Epidermal melanocyte (primary cell): ENCODE results near the gene PGC.

Experiments used
- DNase-seq: peaks from one replicate; pipeline ENCODE4 v3.0.0; 2011; ENCODE audit warnings: low spot score; ENCODE audit not compliant: insufficient read length

PGC gene

DNA sequence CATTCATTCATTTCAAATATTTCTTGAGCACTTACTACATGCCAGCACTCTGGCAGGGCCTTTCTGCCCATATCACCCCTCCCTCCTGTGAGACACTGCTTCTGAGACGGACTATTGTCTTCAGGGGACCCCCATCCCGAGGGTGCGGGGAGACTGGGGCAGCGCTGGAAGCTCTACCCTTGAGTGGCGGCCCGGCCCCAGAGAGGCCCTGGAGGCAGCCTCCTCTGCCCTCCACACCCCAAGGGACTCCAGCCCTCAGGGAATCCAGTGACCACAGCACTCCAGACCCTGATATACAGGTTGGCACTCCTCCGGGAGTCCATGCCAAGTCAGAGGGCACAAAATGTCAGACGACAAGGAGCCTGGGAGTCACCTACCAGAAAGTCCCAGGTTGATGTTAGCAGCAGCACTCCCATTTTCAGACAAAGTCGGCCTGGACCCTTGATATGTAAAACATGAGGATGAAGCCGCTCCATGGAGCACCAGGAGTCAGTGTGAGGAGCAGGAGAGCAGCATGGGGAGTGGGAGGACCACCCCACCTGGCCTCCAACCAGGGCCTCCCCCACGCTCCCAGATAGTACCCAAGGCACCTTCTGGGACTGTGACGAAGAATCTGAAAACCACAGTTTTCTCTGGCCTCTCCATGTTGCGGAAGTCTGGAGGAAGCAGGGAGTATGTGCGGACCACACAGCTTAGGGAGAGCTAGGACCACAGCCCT lies 32.5 kb downstream of the PGC start:
- no peak for DNase-seq

DNA sequence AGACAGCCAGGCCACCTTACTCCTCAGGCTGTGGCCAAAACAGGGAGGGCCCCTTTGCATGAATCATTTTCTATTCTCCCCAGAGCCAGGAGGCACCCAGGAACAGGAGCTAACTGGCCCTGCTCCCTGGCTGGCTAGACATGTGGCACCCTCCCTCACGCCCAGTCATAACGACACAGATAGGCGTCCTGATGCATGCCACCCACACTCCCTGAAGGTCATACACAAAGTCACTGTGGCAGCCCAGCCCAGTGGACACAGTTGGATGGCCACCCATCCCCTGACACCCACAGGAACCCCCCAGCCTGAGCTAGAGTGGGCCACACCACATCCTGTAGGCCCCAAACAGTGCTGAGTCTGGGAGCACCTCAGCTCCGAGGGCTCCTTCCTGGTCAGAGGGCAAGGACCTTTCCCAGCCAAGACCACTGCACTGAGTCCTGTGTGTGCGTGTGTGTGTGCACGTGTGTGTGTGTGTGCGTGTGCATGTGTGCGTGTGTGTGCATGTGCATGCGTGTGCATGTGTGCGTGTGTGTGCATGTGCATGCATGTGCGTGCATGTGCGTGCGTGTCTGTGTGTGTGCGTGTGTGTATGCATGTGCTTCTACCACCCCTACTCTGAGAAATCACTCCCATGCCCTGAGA lies 33.4 kb downstream of the PGC start:
- no peak for DNase-seq

GRCh38 chr6:41713159-41713649 lies 34.0 kb downstream of the PGC start:
- DNase-seq = no peak

GRCh38 chr6:41712651-41713103 lies 34.5 kb downstream of the PGC start:
- peak; percentile 77 for DNase-seq

DNA sequence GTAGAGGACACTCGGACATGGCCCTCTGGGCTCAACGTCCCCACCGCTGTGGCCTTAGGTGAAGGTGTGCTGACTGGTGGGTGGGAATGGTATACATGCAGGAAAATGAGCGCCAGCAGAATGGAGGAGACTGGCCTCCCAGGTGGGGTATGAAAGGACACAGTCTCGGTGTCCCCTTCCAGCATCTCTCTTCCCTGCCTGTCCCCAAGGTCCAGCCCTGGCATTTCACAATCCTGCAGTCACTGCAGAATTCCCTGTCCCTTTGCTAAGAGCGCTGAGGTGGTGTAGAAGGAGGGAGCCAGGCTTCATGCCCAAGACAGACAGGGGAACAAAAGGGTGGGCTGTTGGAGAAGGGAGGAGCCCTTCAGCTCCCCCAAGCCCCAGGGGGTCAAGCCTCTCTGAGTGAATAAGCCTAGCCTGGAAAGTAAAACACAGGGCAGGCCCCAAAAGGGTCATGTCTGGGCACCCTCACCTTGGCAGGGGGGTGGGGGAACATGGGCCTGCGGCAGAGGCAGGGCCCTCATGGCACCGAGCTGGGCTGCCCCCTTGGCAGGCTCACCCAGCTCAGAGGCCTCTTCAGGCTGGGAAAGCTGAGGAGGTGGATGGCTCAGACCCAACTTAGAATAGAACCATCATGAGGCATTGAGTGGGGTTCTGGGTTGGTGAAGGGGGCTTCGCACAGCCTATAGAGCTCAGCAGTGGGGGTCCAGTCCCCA lies 35.7 kb downstream of the PGC start:
- no peak for DNase-seq

- no peak for DNase-seq
Measured at GRCh38 chr6:41709375-41709774, 37.8 kb downstream of the PGC start.

- no peak for DNase-seq
Measured at GRCh38 chr6:41708856-41709255, 38.3 kb downstream of the PGC start.

DNA sequence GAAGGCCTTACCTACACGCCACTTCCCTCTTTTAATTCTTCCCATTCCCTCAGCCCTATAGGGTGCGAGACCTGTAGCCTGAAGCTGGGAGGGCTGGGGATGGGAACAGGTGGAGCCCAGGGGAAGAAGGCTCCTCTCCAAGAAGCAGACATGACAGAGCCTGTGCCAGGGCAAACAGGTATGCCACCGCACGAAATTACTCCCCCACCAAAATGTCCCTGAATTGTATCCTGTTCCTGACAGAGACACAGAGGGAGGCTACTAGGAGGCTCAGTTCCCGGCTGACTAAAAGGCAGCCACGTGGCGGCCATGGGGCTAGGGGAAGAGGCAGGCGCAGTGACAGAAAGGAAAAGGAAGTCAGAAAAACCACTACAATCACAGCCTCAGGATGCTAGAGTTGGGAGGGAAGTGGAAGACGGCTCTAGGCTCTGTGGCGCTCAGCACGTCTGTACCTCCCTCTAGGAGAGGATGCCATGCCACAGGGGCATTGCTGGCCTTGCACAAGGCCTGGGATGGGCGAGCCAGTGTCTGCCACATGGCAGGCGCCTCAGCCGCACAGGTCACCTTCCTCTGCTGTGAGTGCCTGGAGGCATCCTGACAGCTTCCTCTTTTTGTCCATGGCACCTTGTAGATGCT lies 39.5 kb downstream of the PGC start:
- DNase-seq = no peak

DNA sequence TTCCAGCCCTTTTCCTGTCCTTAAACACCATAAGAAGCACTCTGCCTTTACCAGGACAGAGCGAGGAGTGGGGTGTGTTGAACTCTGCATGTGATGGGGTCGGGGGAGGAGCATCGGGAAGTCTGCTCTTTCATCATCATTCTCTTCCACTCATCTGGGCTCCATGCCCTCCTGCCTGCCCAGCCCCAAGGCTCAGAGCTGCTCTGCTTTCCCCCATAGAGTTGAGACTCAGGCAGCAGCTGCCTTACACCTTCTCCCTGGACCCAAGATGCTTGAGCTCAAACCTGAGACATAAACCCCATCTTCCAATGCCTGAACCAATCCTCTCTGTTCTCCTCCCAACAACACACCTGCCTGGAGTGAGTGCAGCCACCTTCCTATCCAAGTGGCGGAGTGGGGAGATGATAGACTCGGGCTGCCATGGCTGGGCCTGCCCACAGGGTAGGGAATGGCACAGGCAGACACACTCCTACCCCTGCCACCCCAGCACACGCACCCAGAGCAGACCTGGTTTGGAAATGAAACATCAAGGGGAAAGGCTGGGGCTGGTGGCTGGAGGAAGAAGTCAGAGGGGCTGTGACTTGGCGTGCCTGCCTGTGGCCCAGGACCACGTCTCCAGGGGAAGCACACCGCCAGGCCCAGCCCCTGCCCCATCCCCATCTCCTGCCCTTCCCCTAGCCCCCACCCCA lies 40.2 kb downstream of the PGC start:
- DNase-seq = peak; percentile 53

GRCh38 chr6:41705996-41706835 lies 41.0 kb downstream of the PGC start:
- DNase-seq = peak; percentile 51

- no peak for DNase-seq
Measured at GRCh38 chr6:41705311-41705995, 41.7 kb downstream of the PGC start.

DNA sequence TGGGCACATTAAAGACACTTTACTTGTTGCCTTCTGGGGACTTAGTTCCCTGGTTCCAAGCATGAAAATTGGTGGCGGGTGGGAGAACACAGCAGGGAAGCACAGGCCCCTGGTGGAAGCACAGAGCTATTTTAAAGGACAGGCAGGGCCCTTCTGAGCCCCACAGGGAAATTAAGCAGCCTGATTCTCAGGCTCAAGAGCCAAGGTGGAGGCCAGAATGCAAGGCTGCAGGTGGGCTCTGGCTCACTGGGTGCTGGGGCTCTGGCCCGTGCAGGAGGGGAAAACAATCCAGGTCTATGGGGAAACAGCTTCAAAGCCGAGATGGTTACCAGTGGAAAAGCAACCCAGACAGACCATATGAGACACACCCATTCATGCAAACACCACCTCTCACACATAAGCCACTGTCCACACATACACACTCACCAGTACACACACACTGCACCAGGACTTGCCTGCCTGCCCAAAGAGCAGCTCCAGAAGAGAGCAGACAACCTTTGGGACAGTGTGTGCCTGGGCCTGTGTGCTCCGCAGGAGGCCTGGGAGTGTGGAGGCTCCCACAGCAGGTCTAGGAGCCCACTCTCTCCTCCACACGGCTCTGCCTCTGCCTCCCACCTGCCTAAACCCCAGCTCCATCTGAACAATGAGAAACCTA lies 42.4 kb downstream of the PGC start:
- DNase-seq = no peak

DNA sequence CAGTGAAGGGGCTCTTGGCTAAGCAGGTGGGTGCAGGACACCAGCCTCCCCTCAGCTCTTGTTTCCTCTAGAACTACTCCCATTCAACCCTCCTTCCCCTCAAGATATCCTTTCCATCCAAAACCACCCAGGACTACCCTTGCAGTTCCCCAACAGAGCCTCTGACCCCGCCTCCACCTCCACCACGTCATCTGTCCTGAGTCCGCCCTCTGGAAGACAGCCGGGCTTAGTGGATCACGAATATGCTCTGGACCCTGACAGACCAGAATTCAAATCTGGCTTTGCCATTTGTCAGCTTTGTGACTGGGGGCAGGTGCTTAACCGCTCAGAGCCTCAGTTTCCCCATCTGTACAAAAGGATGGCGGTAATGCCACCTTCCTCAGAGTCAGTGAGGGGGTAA lies 43.2 kb downstream of the PGC start:
- no peak for DNase-seq

DNA sequence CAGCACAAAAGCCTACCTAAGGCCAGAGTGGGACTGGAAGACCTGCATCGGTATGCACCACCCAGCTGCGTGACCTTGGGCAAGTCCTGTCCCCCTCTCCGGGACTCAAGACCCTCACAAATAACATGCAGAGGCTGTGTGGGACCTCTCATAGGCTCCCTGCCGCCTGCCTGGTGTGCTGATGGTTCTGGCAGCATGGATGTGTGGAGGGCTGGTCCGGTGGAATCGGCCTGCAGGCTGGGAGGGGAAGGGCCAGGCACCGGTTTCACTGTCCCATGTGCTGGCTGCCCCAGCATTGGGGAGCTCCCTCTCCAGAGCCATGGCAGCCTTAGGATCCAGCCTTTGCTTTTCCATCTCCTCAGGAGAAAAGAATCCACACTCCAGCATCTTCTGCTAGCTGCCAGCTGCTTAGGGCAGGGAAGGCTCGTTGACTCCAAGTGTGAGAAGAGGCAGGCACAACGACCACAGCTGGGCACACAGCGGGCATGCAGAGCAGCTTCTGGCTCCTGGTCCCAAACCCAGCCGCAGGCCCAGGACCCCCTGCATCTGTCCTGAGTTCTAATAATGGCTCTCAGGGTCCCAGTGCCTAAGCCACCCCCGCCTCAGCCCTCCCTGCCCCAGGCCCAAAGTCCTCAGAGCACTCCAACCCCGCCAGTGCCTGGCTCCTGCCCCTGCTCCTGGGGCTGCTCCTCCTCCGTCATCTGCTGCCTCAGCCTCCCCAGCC lies 44.3 kb downstream of the PGC start:
- no peak for DNase-seq

- DNase-seq = no peak
Measured at GRCh38 chr6:41702089-41702745, 45.0 kb downstream of the PGC start.

DNA sequence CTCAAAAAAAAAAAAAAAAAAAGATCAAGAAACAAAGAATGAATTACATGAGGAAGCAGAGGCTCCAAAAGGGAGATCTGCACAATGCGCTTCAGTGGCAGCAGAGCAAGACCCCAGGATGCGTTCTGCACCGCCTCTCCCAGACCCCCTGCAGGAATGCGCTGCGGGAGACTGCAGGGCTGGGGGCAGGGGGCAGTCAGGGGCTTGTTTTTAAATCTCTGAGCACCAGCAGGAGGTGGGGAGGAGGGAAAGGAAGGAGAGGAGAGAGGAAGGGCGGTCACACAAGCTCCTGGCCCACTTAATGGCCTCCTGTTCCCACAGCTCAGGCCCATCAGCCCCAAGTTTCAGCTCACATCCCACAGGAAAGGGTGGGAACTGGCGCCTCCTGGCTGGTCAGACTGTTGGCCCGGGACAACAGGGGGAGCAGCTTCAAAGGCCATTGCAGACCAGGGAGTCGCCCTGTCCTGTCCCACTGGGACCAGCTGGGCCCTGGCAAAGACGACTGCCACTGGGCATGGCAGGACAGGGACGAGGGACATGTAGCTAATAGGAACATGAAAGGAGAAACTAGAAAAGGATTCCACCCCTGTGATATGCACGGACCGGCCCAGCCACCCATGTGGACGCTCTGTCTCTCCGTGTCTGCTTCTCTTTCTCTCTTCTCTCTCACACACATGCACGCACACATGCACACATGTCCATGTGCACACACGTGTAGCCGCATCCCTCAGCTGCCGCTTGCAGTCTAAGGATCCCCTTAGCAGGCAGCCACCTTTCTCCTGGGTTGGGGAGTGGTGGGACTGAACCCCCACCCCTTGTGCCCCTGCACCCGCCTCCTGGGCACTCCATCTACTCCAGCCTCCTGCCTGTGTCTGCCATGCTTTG lies 46.5 kb downstream of the PGC start:
- DNase-seq = no peak

DNA sequence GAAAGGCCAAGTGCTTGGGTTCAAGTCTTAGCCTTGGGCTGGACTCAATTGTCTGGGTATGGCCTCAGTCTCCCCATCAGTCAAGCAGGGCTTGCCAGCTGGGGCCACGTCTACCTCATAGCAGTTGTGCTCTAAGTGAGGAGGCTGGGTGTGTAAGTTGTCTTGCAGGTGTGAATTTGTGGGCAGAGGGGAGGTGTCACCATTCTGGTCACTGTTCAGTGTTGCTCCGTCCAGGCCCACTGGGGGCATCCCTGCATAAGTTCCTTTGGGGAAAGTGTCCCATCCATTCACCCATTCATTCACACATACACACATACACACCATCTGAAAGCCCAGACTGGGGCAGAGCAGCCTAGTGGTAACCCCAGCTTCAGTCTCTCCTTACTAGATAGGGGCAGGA lies 48.1 kb downstream of the PGC start:
- no peak for DNase-seq
